ACHN (cell line): ENCODE measurements around the gene TCERG1L.

ENCODE experiments used
- DNase-seq: peaks from one replicate; pipeline ENCODE4 v3.0.0-alpha.2; 2015
- in situ Hi-C: cut with HindIII; loops from 2 replicates; pipeline ENCODE4 v1.10.0; 2017; ENCODE audit warnings: low sequenced_read_pairs, low pct_ligation_motif_present, low pct_unique_long_range_greater_than_20kb

The TCERG1L gene

GRCh38 chr10:131128731-131129130, 182.8 kb downstream of the TCERG1L start:
- in situ Hi-C loops: no loop called here
- DNase-seq: no peak

- DNase-seq: no peak
- in situ Hi-C loops: no loop called here
These were observed 183.9 kb downstream of the TCERG1L start for GRCh38 chr10:131127610-131128009.

DNA sequence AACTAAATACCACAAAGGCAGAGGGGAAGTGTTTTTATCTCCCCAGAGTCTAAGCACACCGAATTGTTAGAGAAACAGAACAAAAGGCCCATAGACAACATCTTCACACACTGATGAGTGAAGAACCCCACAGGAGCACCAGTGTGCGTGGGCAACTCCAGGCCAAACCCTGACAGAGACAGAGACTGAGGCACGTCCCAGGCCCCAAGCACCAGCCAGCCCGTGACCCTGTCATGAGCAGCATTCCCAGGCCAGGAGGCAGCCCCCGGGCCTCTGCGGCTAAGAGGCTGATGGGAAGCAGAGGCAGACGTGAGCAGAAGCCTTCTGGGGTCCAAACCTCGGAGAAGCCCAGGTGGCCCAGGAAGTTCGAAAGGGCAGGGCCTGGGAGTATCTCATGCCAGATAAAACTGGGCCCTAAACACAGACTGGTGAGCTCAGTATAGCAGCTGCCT, 184.4 kb downstream of the TCERG1L start:
- no peak for DNase-seq
- in situ Hi-C loops: no loop called here

- in situ Hi-C loops: no loop called here
- DNase-seq: no peak
These were observed 185.0 kb downstream of the TCERG1L start for GRCh38 chr10:131126321-131127137.

DNA sequence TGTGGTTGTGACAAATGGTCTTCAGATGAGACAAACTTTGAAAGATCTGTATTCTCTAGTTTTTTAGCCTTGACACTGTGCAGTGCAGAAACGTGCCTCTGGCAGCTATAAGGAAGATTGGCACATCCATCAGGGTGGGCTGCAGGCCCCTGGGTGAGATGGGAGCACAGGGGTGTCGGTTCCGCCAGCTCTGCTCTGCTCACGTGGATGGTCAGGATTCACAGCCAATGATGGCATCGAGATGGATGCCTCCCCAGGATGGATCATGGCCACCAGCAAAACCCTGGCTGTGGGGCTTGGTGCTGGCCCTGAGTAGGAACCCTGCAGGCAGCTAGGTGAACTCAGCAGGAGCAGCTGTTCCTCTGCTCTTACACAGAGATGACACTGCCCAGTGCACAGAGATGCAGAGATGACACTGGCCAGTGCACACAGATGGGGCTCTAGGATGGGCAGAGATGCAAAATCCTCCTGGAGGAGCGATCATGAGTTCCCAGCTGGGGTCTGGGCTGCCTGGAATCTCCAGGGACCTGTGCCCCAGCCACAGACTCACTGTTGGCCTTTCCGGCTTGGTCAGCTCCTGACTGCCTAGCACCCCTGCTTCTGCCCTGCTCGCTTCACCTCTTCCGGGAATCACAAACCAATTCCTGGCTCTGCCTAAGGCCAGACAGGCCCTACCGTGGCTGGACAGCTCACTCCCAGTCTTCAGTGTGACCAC, 185.9 kb downstream of the TCERG1L start:
- in situ Hi-C loops: no loop called here
- DNase-seq: no peak

DNA sequence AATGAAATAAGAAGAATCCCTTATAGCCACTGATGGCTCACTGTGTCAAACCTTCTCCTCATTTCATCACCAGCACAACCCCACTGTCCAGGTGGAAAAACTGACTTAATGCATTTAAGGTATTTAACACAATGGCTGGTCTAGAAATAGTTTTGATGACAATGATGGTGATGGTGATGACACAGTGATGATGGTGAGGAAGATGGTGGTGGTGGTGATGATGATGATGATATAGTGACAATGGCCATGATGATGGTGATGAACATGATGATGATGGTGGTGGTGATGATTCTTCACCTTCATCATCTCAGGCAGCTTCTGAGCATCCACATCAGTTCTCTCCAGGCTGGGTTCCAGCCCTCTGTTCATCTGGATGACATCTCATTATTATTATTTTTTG, 186.6 kb downstream of the TCERG1L start:
- no peak for DNase-seq

GRCh38 chr10:131123496-131123895, 188.0 kb downstream of the TCERG1L start:
- in situ Hi-C loops: no loop called here
- DNase-seq: no peak

More for the DNA sequence above, 186.6 kb downstream of the TCERG1L start:
- in situ Hi-C loops: no loop called here

DNA sequence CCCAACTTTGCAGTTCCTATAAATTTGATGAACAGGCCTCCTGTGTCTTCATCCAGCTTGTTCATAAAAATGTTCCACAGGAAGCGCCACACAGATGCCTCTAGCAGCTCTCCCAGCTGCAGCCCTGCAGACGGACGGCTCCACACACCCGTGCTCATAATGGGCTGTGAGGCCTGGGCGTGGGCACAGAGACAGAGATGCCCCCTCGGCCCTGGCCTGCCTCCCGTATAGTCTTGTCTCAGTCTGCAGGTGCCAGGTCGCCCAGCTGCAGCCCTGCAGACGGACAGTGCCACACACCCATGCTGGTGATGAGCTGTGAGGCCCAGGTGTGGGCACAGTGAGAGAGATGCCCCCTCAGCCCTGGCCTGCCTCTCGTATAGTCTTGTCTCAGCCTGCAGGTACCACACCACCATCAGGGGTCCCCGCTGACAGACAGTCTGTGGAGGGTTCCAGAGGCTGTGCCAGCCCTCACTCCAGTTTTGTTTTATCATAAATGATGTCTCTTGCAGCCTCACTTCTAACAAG, 189.9 kb downstream of the TCERG1L start:
- in situ Hi-C loops: no loop called here

DNA sequence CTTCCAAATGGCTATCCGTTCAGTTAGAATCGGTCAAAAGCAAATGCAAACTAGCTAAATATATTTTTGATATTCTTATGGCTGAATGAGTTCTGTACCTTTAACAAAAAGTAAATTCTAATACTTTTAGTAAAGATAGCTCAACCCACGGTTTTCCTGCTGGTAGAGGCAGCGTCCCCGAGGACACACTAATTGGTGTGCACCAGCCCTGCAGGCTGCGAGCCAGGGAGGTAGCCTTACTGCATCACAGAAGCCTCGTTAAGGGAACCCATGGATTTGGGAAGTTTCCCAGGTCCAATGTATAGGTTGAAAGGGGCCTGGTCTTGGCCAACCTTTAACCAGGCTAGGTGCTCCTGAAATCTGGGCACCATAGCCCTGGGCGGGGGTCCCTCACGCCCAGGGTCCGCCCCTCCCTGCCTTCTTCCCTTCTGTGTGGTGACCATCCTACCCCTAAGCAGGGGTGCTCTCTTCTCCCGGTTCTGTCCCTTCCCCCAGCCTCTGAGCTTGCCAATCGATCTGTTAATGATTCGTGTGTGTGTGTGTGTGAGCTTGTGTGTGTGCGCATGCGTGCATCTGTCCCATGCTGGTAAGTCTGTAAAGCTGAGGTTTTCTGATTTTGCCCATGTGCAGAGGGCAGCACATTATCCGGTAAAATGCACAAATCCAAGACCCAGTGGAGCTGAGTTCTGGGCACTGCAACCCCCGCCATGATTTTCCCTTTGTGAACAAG, 191.7 kb downstream of the TCERG1L start:
- DNase-seq: no peak
- in situ Hi-C loops: no loop called here

More for the DNA sequence above, 189.9 kb downstream of the TCERG1L start:
- DNase-seq: no peak

DNA sequence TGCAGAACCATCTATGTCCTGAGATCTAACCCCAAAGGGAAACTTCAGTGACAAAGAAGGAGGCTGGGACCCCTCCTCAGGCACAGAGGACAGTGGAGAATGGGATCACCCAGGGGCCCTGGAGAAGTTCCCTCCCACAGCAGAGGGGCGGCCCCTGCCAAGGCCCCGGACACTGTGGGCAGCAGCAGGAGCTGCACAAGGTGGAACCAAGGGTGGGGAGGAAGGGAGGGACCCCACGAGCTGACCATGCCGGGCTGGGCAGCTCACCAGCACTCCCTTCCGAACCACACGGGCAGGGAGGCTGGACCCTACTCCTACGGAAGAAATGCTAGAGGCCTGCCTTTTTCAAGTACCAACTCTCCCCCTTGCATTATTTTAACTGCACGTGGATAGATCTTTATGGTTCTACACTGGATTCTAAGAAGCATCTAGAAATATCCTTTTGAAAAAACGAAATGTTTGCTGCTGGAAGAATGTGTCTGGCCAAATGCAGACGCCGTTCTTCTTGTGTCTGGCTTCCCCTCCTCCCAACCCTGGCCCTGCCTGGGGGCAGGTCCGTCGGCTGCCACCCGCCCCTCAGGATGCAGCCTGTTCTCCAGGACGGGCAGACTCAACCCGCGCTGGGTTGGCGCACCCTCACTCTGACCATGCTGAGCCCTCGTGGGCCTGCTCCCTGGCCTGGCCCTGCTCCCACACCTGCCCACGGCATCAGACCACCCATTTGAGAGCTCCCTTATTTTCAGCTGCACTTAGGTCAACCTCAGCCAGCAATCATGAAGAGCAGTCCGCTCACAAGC, 193.9 kb downstream of the TCERG1L start:
- in situ Hi-C loops: no loop called here
- DNase-seq: no peak

DNA sequence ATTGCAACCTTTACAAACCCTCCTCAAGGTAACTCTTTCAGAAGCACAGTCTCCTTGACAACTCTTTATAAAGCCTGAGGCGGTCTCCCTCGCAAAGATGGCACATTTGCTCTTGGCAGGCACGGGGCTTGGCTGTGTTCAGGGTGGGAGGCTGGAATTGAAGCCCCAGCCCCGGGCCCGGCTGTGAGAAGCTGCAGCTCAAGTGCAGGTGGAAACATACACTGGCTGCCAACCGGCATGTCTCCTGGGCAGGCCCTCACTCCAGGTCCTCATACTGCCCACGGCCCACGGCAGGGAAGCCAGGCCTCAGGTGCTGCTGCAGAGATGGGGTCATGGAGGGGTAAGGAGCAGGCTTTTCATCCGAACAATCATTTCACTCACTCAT, 194.5 kb downstream of the TCERG1L start:
- DNase-seq: no peak
- in situ Hi-C loops: no loop called here

DNA sequence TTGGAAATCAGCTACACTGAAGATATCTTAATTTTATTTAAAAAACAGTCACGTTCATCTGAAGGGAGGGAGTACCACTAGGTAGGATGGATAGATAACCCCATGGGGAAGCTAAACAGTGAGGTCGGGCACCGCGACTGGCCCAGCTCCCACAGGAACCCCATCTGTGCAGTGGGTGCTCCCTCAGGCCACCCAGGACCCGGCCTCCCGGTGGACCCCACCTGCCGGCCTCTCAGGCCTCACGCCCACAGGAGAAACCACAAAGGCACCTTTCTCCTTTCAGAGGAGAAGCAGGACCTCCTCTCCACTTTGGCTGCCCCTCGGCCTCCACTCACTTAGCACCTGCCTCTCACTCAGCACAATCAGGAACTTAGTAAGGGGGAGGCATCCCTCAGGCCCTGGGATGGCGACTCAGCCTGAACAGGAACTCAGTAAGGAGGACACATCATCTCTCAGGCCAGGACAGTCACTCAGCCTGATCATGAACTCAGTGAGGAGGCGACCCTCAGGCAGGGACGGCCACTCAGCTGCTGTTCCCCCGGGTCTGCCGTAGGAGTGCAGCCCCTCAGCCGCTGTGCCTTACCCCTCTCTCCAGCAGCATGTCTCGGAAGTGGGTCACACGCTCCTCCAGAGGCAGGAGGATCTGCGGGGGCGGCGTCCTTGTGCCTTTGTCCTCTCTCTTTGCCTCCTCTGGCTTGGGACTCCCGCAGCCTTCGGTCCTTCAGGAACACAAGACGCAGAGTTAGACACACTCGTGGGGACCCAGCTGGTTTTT, 195.1 kb downstream of the TCERG1L start:
- in situ Hi-C loops: no loop called here

GRCh38 chr10:131115801-131116200, 195.7 kb downstream of the TCERG1L start:
- in situ Hi-C loops: no loop called here
- no peak for DNase-seq

More for the DNA sequence above, 195.1 kb downstream of the TCERG1L start:
- DNase-seq: no peak

DNA sequence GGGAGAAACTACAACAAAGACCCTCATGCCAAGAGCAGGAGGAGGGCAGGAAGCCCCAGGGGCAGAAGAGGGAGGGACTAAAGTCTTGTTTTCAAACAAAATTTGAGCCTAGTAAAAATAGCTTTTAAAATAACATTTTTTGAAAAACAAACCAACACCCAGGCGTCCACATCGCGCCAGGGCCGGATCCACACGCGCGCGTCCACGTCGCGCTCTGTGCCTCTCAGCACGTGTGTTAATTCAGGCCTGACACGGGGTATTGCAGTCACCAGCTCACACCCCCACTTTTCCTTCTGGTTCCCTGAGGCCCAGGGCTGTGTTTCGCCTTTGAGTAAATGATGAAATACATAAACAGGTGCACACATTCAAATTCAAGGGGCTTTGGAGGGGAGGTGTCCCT, 196.2 kb downstream of the TCERG1L start:
- in situ Hi-C loops: no loop called here

DNA sequence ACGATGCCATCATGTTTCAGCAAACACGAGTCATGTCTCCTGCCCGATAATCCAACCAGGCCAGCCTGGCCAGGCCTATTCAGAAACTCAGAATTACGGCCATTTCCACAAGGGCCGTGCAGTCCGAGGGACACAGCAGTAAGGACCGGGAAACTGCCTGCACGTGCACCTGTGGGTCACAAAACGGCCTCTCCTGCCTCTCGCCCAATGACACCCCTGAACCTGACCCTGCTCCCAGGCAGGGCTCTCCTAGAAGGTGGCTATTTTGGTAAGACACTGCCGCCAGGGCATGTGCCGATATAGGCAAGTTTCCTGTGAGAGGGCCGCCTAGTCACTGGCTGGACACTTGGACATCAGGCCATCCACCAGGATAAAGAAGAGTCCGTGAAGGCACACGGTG, 196.7 kb downstream of the TCERG1L start:
- in situ Hi-C loops: no loop called here
- no peak for DNase-seq

More for the DNA sequence above, 196.2 kb downstream of the TCERG1L start:
- DNase-seq: no peak

DNA sequence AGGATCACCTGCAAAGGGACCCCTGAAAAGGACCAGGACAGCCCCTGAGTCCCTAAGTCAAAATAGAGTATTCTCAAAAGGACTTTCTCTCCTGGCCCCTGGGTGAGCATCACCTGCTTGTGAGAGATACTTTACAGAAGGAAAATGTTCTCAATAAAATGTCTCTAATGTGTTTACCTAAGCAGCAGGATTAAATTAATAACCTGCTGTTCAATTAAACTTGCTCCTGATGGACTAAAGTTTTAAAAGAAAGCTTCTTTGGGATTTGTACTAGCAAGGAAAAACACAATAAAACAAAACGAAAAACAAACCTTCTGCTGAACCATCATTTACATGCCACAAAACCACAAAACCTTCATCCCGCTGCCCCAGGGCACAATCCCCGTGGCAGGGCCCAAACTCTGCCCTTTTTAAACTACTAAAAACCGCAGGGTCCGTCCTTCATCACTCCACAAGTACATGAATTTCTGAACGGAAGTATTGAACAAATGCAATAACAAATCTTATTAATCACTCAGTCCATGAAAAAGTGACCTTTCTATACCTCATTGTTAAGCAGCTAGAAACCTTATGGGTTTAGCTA, 197.7 kb downstream of the TCERG1L start:
- DNase-seq: no peak
- in situ Hi-C loops: no loop called here

GRCh38 chr10:131113165-131113564, 198.4 kb downstream of the TCERG1L start:
- in situ Hi-C loops: no loop called here
- DNase-seq: no peak
